HG03139 (cell line): ENCODE results near the gene PSME1.

Experiments
- ATAC-seq: cut with Tn5 transposase; IDR thresholded peaks from one replicate; pipeline ENCODE4 v1.9.1; 2021; ENCODE audit not compliant: unreplicated experiment

Gene PSME1

DNA sequence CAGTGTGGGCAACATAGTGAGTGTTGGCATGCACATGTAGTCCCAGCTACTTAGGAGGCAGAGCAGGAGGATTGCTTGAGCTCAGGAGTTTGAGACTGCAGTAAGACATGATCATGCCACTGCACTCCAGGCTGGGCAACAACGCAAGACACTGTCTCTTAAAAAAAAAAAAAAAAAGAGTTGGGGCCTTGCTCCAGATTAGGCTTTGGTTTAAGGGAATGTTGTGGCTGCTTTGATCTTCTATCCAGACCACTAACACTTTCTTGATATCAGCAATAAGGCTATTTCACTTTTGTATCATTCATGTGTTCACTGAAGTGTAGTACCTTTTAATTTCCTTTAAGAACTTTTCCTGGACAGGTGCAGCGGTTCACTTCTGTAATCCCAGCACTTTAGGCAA, 8.3 kb upstream of the PSME1 start:
- no peak for ATAC-seq

DNA sequence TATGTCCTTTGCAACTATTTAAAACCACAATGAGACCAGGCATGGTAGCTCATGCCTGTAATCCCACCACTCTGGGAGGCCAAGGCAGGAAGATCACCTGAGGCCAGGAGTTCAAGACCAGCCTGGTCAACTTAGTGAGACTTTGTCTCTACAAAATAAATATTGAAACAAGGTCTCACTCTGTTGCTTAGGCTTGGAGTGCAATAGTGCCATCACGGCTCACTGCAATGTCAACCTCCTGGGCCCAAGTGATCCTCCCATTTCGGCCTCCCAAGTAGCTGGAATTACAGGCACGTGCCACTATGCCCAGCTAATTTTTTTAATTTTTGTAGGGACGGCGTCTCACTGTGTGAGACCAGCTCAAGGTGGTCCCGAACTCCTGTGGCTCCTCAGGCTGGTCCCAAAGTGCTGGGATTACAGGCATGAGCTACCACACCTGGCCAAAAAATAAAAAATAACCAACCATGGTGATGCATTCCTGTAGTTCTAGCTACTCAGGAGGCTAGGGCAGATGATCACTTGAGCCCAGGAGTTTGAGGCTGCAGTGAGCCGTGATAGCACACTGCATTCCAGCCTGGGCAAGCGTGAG, 6.5 kb upstream of the PSME1 start:
- ATAC-seq: no peak

DNA sequence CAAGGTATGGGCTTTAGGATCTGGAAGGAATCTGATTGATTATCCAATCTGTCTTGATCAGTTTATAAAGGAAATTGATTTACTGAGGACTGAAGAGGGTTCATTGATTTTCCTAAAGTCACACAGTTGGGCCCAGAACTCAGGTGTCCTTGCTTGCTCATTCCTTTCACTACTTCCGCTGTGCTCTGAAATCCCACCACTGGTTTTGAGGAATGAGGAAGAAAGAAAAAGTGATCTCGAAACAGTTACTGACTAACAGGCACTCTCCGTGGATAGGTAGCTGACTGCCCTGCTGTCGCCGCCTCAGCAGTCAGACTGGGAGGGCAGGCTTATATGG, 5.6 kb upstream of the PSME1 start, which contains the start of gene FITM1:
Gene FITM1 (plus strand): TSS at position 280 of the 337 bp plus-strand sequence. CDS start 905 bp downstream, outside the sequence.
- no peak for ATAC-seq

DNA sequence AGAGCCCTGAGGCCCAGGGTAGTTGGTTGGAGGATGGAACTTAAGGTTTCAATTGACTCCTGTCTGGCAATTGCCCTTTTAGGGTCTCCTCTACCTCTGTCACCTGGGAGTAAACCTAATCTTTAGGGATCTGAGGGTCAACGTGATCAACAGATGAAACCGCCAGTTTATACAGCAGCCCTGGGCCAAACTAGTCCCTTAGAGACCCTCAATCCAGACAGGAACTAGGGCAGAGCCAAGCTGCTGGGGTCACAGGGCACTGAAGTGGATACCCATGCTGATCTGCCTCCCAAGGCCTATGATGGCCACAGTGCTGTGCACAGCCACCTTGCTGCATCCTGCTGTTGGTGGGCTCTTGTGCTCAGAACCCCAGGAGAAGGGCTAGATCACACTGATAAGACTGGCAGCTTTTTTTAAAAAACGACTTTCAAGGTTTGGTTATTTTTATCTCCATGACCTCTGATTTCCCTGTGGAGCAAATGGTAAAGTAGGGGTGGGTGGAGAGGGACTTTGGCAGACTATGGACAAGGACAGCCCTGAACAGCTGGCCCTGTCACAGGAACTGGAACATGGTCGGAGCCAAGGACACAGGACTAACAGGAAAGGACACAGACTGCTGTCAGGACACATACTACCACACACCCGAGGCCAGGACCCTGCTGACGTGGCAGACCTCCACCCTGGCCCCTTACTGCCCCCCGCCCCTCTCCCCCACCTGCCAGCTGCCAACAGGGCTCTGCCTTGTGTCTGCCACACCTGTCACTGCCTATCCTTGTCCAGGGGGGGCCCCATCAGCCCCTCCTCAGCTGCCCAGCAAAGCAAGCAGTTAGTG, 5.1 kb upstream of the PSME1 start:
- ATAC-seq: no peak

DNA sequence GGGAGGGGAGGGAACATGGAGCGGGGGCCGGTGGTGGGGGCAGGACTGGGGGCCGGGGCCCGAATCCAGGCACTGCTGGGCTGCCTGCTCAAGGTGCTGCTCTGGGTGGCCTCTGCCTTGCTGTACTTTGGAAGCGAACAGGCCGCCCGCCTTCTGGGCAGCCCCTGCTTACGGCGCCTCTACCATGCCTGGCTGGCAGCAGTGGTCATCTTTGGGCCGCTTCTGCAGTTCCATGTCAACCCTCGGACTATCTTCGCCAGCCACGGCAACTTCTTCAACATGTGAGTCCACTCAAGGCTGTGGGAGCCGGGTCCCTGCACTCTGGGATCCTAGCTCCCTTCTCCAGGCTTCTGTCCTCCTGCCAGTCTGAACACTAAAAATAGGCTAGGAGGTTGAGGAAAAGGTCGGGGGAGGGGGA, 4.4 kb upstream of the PSME1 start:
- ATAC-seq: no peak

DNA sequence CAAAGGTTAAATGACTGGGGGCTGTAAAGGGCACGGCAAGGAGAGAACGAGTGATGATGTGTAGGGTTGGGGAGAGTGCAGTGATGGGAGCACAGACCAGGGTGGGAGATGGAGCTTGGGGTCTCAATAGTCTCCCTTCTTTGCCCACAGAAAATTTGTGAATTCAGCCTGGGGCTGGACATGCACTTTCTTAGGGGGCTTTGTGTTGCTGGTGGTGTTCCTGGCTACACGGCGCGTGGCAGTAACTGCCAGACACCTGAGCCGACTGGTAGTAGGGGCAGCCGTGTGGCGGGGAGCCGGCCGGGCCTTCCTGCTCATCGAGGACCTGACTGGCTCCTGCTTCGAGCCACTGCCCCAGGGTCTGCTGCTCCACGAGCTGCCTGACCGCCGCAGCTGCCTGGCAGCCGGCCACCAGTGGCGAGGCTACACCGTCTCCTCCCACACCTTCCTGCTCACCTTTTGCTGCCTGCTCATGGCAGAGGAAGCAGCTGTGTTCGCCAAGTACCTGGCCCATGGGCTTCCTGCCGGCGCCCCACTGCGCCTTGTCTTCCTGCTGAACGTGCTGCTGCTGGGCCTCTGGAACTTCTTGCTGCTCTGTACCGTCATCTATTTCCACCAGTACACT, 3.8 kb upstream of the PSME1 start:
- no peak for ATAC-seq

DNA sequence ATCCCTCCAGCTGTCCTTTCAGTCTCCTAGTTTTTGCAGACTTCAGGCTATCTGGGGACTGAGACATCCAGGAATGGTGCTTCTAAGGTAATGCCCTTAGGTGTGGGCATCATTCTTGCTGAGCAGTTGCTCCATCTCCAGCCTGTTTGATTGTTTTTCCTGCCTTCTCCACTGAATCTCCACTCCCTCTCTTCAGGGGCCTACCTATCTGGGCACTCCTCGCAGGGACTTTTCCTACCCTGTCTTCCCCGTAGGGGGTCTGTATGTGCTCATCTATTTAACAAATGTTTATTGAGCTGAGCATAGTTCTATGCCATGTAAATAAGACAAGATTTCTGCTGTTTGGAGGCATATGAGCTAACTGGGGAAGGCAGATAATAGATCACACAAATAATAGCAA, 3.0 kb upstream of the PSME1 start:
- no peak for ATAC-seq

DNA sequence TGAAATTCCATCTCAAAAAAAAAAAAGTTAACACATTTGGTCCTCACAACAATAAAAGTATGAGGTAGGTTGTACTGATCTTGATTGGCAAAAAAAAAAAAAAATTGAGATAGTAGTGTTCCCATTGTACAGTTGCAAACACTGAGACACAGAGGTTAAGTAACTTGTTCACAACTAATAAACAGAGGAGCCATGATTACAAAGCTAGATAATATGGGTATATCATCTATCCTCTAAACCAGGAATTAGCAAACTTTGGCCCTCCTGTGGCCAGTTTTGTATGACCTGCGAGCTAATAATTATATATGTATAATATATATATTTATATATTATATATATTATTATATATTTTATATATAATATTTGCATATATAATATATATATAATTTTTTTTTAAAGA, 2.3 kb upstream of the PSME1 start:
- no peak for ATAC-seq

DNA sequence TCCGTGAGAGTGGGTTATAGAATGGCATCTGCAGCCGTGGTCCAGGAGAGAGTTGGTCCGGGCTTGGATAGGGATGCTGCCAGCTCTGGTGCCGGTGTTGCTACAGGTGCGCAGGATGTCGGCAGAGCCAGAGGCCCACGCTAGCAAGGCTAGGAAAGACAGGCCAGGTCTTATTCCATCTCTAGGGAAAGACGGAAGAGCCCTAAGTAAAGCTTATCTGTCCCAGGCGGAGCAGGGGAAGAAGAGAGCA, 485 bp upstream of the PSME1 start:
- ATAC-seq: no peak

DNA sequence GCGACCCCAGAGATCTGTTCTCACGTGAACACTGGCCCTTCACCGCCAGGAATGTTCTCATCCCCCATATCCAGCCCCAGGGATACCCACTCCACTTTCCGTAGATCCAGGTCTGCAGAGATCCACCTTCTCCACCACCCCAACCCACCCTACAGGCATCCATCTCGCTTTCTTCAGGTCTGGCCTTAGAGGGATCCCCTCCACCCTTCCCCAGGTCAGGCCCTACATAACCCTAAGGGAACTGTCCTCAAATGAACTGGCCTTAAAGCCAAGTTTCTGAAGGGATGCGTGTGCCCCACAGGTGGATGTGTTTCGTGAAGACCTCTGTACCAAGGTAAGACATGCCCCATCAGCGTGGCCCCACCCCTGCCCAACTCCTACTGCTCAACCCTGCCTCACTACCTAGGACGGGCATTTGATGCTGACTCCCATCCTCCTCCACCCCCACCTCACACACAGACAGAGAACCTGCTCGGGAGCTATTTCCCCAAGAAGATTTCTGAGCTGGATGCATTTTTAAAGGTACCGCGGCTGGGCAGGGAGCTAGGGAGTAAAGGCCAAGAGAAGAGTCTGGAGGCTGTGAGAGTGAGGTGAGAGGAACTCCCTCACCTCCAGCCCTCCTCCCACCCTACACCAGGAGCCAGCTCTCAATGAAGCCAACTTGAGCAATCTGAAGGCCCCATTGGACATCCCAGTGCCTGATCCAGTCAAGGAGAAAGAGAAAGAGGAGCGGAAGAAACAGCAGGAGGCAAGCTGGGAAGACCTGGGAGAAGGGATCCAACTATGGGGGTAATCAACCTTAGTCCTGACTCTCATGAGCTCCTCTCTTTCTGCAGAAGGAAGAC, 912 bp downstream of the PSME1 start:
- ATAC-seq: no peak

DNA sequence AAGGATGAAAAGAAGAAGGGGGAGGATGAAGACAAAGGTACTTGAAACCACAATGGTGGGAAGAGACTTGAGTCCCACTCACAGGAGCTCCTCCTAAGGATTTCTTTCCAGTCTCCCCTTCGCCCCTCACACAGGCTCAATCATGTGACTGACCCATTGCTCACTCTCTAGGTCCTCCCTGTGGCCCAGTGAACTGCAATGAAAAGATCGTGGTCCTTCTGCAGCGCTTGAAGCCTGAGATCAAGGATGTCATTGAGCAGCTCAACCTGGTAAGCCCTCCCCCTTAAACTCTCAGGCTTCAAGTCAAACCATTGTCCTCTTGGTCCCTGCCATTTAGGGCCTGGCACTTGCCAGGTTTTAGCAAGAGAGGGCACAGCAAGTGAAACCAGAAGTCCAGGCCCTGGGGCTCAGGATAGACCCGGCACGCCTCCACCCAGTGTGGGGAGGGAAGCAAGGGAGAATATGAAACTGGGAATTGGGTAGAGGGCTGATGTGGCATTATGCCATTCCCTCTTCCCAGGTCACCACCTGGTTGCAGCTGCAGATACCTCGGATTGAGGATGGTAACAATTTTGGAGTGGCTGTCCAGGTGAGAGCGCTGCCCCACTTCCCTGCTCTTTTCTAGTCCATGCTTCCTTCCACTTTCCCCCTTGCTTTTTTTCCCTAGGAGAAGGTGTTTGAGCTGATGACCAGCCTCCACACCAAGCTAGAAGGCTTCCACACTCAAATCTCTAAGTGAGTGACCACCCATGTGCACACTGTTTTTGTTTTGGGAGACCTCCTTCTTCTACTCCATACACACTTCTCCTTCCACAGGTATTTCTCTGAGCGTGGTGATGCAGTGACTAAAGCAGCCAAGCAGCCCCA, 1.8 kb downstream of the PSME1 start:
- no peak for ATAC-seq

DNA sequence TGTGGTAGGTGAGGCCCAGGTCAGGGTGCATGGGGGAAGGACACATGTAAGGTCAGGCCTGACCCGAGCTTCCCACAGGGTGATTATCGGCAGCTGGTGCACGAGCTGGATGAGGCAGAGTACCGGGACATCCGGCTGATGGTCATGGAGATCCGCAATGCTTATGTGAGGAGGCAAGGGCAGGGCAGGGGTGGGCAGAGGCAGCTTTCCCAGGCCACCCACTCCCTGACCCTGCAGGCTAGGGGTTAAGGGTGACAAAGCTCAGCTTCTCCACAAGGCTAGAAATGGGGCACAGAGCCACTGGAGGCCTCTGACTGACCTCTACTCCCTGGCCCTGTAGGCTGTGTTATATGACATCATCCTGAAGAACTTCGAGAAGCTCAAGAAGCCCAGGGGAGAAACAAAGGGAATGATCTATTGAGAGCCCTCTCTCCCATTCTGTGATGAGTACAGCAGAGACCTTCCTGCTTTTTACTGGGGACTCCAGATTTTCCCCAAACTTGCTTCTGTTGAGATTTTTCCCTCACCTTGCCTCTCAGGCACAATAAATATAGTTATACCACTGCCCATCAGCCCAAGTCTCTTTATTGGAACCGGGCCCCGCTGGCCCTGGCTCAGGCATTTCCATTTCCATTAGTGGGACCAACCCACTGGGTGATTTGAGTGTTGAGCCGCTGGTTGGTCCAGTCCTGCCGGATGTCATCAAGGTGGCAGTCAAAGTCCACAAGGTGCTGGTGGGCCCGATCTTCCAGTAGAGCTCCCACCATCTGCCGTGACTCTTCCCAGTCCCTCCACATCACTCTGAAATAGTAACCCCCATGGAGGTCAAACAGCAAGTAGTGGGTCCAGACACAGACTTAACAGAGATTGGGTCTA, 2.6 kb downstream of the PSME1 start:
- no peak for ATAC-seq

DNA sequence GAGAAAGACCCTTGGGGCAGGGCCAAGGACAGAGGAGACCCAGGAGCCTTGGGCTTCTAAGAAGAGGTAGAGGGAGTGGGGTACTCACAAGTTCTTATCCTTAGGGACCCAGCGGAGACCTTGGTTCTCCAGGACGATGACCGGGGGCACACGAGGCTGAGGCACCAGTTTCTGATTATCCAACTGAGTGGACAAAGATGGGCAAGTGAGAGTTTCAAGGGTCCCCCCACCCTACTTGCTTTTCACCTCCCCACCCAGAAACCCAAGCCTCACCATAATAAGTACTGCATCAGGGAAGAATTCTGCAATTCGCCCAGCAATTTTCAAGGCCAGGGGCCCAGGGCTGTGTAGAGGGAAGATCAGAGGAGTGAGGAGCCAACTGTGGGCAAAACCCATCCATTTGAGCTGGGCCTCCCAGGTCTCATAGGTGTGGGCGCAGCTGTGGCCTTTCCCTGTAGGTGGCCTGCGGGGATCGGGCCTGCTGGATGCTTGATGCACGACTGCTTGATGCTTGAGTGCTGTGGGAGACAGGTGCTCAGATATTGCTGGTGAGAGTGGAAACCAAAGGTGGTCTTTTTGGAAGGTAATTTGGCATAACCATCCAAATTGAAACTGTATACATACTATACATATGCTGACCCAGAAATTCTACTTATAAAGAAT, 3.4 kb downstream of the PSME1 start:
- no peak for ATAC-seq

DNA sequence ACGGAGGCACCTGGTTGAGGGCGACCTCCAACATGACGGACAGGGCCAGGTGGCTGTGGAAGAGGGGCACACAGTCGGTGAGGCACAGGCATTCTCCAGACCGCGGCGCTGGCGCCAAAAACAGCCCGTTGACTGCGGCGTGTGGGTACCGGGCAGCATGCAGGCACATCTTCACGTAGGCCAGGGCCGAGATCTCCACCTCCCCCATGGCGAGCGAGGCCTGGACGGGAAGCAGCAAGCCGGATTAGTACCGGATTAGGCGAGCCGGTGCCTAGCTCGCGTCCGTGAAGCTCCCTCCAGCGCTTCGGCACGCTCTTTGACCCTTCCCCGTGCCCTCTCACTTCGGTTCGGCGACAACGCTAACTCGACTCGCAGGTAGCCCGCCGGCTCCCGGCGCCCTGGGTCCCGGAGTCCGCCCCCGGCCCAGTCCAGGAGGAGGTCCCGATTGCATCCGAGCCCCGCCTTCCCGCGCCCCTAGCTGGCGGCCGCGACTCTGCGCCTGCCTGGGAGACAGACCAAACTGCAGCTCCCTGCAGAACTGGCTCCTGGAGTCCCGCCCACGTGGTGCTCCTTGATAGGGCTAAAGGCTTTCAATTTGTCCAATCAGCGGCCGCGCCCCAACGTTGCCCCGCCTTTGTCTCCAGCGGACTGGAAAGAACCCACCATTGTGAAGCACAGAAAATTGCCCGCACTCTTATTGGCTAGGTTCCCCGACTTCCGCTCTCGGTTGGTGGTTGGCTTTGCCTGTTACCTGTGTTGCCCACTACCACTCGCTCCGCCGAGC, 5.3 kb downstream of the PSME1 start, which contains the start of gene EMC9:
Gene EMC9 (minus strand): TSS at position 495 of the 784 bp plus-strand sequence. CDS start 287 bp downstream, at position 208.
- peak; percentile 75 for ATAC-seq

DNA sequence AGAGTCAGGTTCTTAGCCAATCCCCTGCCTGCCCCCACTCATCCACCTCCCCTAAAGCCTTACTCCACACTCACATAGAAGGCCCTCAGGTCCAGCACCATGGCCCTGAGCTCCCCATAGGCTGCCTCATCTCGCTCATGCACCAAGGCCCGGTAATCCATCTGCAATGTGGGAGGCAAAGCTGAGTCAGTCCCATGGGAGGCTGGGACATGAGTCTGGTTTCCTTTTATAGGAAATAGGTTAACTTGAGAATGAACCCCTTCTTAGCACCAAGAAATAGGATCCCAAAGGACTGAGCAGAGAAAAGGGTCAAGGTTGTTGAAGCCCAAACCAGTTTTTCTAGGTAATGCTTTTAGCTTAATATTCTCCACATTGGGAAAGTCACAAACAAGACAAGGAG, 7.5 kb downstream of the PSME1 start:
- ATAC-seq: no peak

DNA sequence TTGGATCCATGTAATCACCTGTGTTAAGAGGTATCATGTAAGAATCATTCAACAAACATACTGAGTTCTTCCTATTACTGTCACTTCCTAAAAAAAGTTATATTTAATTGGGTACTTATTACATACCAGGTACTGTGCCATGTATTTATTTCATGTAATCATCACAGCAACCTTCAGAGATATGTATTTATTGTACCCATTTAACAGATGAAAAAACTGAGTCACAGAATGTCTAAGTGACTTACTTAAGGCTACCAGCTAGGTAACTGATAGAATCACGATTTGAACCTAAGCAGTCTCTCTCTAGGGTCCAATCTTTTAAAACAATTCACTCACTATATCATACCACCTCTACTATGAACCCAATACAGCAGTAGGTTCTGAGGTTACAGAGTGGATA, 8.5 kb downstream of the PSME1 start:
- no peak for ATAC-seq

DNA sequence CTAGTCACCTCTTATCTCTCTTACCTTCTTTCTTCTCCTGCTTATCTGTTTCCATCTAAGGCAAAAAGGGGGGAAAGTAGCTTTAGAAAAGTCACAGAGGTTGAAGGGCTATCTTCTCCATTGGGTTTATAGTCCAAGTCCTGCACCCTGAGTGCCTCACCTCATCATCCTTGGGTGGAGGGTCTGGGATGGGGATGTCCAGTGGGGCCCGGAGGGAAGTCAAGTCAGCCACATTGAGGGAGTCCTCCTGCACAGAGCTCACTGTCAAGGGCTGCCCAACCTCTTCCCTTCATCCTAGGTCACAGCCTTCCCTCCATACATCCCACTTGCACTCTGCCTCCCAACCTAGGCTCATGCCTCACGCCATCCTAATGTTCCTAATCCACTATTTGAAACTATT, 9.2 kb downstream of the PSME1 start:
- no peak for ATAC-seq

DNA sequence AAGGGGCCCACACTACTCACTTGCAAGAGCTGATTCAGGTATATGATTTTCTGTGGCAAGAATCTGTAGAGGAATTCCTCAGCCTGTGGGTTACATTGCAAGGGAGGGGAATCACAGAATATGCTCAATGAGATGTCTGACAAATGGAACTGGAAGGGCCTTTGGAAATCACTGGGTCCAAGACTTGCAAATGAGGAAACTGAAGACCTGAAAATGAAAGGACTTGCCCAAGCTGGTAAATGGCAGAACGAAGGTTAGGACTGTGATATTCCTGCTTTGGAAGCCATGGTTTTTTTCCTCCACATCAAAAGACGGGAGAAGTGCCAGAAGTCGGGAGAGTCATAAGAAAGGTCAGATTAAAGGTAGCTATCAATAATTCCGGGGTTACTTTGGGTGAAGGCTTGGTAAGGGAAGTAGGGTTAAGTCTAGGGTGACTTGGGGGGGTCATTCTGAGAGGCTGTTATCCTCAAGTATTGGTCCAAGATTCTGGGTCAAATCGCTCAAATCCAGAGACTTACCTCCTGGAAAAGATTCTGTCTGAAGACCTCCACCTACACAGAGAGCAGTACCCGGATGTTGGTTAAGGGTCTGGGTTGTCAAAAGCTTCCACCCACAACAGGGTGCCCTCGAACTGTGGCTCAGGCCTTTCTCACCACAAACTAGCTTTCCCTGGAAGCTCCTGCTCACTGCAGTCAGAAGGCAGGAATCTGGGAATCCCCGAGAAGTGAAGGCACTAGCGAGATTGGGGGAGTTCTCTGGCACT, 9.9 kb downstream of the PSME1 start:
- no peak for ATAC-seq
